Measurements from ENCODE around the gene RPL21. TPM values are rescaled to one million over a fixed set of nuclear protein-coding genes. Genes with fewer than 3 reads are reported as not detected.
"Not testable (repeated sequence)": the region's sequence is repeated elsewhere in the genome, so short reads cannot be mapped to it uniquely, and the experiment has no call there.

The RPL21 gene
- total RNA-seq, 1 donor from 2014 or later = 377 TPM

GRCh38 chr13:27211271-27211670, 40.1 kb upstream of the RPL21 start:
- no peak overlapping the region for H3K27ac ChIP-seq
- H3K27me3 ChIP-seq = no peaks in the 10 kb centered on the region
- H3K9me3 ChIP-seq = peaks cover 0 to 11% of the 10 kb centered on the region in 2 donors
- no peak for DNase-seq (ENCODE audit: low spot score in 2 of 2)
- H3K4me3 ChIP-seq = no peak overlapping the region
- no peaks in the 10 kb centered on the region for H3K4me1 ChIP-seq
- no peak for TF ChIP-seq CTCF (IDR thresholded peaks at IDR 0.05)
- intact Hi-C loops (cut with DNase I) = no loop called here
- H3K36me3 ChIP-seq = no peaks in the 10 kb centered on the region

- intact Hi-C loops (cut with DNase I) = no loop called here
- no peak for DNase-seq (ENCODE audit: low spot score in 2 of 2)
- Histone ChIP-seq H3K27ac (no peak overlapping the region), H3K9me3 (peaks cover 0 to 11% of the 10 kb centered on the region in 2 donors), H3K36me3 (no peaks in the 10 kb centered on the region), H3K4me3 (no peak overlapping the region), H3K4me1 (no peaks in the 10 kb centered on the region), H3K27me3 (no peaks in the 10 kb centered on the region)
- no peak for TF ChIP-seq CTCF (IDR thresholded peaks at IDR 0.05)
These were observed 39.5 kb upstream of the RPL21 start for GRCh38 chr13:27211771-27212364.

- H3K9me3 ChIP-seq = peaks cover 0 to 11% of the 10 kb centered on the region in 2 donors
- intact Hi-C loops (cut with DNase I); H3K27ac ChIP-seq: not testable (repeated sequence)
These were observed 38.0 kb upstream of the RPL21 start for GRCh38 chr13:27213386-27213785.

GRCh38 chr13:27217791-27218190, 33.6 kb upstream of the RPL21 start:
- DNase-seq (ENCODE audit: low spot score in 2 of 2); intact Hi-C loops (cut with DNase I): not testable (repeated sequence)

More at GRCh38 chr13:27213386-27213785, 38.0 kb upstream of the RPL21 start:
- DNase-seq (ENCODE audit: low spot score in 2 of 2); H3K36me3 ChIP-seq; H3K27me3 ChIP-seq; H3K4me3 ChIP-seq; H3K4me1 ChIP-seq: not testable (repeated sequence)

GRCh38 chr13:27218861-27219260, 32.5 kb upstream of the RPL21 start:
- intact Hi-C loops (cut with DNase I); H3K27ac ChIP-seq; H3K4me1 ChIP-seq; H3K9me3 ChIP-seq; DNase-seq (ENCODE audit: low spot score in 2 of 2); H3K27me3 ChIP-seq; H3K36me3 ChIP-seq; H3K4me3 ChIP-seq: not testable (repeated sequence)

More at GRCh38 chr13:27217791-27218190, 33.6 kb upstream of the RPL21 start:
- not testable (repeated sequence) for H3K4me1 ChIP-seq, H3K36me3 ChIP-seq, H3K27me3 ChIP-seq, H3K27ac ChIP-seq, H3K9me3 ChIP-seq, H3K4me3 ChIP-seq

- Histone ChIP-seq H3K36me3 (no peaks in the 10 kb centered on the region), H3K4me1 (no peaks in the 10 kb centered on the region), H3K27me3 (no peaks in the 10 kb centered on the region), H3K9me3 (no peaks in the 10 kb centered on the region), H3K27ac (no peak overlapping the region), H3K4me3 (no peak overlapping the region)
- TF ChIP-seq CTCF (IDR thresholded peaks at IDR 0.05) = no peak
- DNase-seq (ENCODE audit: low spot score in 2 of 2) = no peak
- intact Hi-C loops (cut with DNase I) = no loop called here
These were observed 31.7 kb upstream of the RPL21 start for GRCh38 chr13:27219611-27220010.

- DNase-seq (ENCODE audit: low spot score in 2 of 2); H3K27ac ChIP-seq; H3K9me3 ChIP-seq; intact Hi-C loops (cut with DNase I); H3K4me3 ChIP-seq; H3K4me1 ChIP-seq; H3K36me3 ChIP-seq; H3K27me3 ChIP-seq: not testable (repeated sequence)
These were observed 29.3 kb upstream of the RPL21 start for GRCh38 chr13:27222100-27222499.

- intact Hi-C loops (cut with DNase I) = no loop called here
- no peaks in the 10 kb centered on the region for H3K27me3 ChIP-seq
- no peak for DNase-seq (ENCODE audit: low spot score in 2 of 2)
These were observed 24.4 kb upstream of the RPL21 start for GRCh38 chr13:27226991-27227390.

More at GRCh38 chr13:27226991-27227390, 24.4 kb upstream of the RPL21 start:
- Histone ChIP-seq H3K36me3 (no peaks in the 10 kb centered on the region), H3K9me3 (peaks cover 0 to 12% of the 10 kb centered on the region in 2 donors), H3K27ac (no peak overlapping the region), H3K4me1 (no peaks in the 10 kb centered on the region), H3K4me3 (no peak overlapping the region)
- TF ChIP-seq CTCF (IDR thresholded peaks at IDR 0.05) = no peak
